GM21723 (cell line): Measurements from ENCODE around the gene CDK5RAP2.
A peak's percentile ranks its signal among the peaks of the same experiment; 100 is the strongest.
"Not testable (repeated sequence)": the region's sequence is repeated elsewhere in the genome, so short reads cannot be mapped to it uniquely, and the experiment has no call there.

Experiments
- ATAC-seq: cut with Tn5 transposase; IDR thresholded peaks from one replicate; pipeline ENCODE4 v1.9.1; 2021; ENCODE audit warnings: mild to moderate bottlenecking, moderate library complexity; ENCODE audit not compliant: unreplicated experiment

The CDK5RAP2 gene

DNA sequence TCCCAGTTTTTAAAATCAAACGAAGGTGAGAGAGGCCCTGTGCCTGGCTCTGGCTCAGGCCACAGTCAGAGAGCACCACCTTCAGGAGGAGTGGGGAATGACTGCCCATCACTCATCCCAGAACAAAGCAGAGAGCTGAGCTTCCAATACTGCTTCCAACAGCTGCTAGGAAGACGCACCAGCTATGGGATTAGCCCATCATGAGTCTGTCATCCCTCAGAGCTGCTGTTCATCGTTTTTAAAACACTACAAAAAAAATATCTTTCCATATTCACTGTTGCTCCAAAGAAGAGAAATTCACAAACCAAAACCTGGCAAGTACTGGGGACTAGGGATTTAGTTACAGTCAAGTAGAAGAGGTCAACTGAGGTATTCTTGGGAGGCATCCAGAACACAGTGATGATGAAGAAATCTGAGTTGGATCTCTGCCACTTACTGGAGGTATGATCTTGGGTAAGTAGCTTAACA lies 102.4 kb downstream of the CDK5RAP2 start:
- peak; percentile 58 for ATAC-seq

DNA sequence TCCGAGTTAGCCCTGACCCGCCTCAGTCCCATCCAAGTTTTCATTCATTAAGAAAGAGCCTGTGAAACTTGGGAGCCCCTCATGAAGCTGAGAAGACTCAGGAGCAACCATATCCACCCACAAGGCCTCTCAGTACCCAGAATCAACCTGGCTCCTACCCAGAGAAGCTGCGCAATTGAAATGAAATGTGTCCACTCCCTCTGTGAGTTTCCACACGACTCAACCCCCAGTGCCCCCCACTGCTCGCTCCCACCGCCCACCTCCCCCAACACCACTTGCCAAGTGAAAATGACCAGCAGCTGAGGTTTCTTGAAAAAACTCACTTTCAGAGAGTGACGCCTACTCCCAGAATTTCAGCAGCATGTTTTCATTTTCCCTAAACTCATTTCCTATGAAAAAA lies 104.6 kb downstream of the CDK5RAP2 start:
- ATAC-seq: no peak

GRCh38 chr9:120474591-120475243 lies 105.2 kb downstream of the CDK5RAP2 start:
- ATAC-seq: no peak

DNA sequence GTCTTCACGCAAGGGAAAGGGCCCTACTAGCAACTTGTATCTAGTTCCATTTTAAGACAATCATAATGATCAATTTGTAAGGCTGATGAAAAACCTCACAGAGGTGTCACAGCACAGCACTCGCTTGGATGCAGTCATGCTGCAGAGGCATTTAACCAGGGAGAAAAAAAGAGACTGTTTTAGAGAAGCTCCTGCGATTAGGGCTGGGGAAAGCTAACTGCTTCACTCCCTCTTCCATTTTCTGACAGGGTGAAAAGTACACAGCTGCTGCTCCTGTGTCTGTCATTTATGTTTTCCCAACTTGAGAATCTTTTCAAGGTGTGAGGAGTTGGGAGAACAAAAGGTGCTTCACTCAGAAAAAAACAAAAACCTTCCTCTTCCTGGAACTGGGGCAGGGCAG lies 106.4 kb downstream of the CDK5RAP2 start:
- ATAC-seq: no peak

- ATAC-seq: no peak
Observed at GRCh38 chr9:120465685-120466407, 114.1 kb downstream of the CDK5RAP2 start.

- ATAC-seq: no peak
Observed at GRCh38 chr9:120464887-120465421, 115.0 kb downstream of the CDK5RAP2 start.

GRCh38 chr9:120464176-120464886 lies 115.6 kb downstream of the CDK5RAP2 start:
- no peak for ATAC-seq

DNA sequence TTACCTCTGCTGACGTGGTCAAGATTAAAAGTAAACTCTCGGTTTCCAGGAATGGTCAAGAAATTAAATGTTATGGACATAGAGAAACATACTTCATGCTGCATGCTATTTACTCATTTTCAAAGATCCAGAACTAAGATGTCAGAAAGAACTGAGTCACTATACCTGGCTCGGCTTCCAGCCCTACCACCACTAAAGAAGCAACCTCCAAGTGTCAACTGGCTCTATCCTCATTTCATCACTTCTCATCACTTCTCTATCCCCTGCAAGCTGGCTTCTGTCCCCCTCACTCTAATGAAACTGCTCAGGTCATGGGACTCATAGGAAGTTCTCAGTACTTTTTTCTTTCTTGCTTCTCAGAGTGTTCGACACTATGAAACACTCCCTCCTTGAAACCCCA lies 116.2 kb downstream of the CDK5RAP2 start:
- no peak for ATAC-seq

GRCh38 chr9:120461677-120462076 lies 118.3 kb downstream of the CDK5RAP2 start:
- not testable (repeated sequence) for ATAC-seq

DNA sequence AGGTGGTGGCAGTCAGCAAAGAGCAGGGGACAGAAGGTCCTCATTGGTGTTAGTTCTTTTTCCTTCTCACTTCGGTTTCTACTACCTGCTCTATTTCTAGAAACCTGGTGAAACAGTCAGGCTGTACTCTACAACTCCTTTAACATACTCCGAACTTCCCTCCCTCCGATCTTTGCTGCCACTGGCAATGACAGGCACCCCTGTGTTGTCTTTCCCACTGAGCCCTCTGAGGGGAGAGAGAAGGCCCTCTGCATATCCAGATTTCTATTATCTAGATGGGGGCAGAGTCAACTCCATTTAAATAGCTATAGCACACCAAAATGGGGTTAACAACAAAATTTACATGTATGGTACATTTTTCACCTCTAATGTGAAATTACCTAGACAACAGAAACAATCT lies 123.7 kb downstream of the CDK5RAP2 start:
- ATAC-seq: no peak

DNA sequence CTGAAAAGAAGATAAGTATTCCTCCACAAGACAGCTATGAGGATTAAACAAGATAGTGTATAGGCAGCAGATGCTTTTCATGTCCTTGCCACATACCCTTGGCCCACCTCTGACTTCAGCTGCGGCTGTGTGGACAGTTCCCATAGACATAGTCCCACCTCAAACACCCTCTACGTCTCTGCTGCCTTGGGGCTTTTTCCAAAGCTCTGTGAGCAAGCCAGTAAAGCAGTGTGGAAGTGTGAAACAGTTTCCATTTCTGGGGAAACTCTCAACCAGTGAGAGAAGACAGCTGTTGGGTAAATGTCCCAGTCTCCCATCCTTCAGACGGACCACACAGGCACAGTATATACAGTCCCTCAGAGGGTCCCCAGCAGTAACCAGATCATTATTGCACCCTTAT lies 125.5 kb downstream of the CDK5RAP2 start:
- ATAC-seq: no peak

GRCh38 chr9:120453792-120454191 lies 126.2 kb downstream of the CDK5RAP2 start:
- no peak for ATAC-seq

- ATAC-seq: no peak
Observed at GRCh38 chr9:120452631-120453030, 127.3 kb downstream of the CDK5RAP2 start.

GRCh38 chr9:120450916-120451315 lies 129.1 kb downstream of the CDK5RAP2 start:
- ATAC-seq: no peak

GRCh38 chr9:120449566-120449965 lies 130.4 kb downstream of the CDK5RAP2 start:
- no peak for ATAC-seq

DNA sequence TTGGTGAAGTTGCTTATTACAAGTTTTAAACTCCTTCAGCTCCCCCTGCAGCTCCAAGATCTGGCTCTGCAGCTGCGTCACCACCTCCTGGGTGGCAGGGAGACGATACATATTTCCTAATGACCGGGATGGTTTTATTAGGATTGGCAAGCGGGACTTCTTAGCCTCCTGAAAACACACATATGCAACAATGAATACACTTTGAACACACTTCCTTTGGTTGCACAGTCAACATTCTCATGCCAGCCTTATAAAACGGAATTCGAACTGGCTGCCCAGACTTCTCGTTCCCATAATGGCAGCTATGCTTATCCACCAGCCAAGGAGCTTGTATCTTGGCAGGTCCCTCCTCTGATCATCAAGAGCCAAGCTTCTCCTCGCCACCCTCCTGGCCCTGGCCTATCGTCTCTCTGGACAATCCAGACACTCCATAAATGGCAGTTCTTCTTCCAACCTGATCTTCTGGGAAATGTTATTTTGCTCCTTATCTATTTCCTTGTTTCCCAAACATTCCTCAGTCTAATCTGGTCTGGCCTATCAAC lies 131.9 kb downstream of the CDK5RAP2 start:
- no peak for ATAC-seq

GRCh38 chr9:120446671-120447070 lies 133.3 kb downstream of the CDK5RAP2 start:
- ATAC-seq: no peak

DNA sequence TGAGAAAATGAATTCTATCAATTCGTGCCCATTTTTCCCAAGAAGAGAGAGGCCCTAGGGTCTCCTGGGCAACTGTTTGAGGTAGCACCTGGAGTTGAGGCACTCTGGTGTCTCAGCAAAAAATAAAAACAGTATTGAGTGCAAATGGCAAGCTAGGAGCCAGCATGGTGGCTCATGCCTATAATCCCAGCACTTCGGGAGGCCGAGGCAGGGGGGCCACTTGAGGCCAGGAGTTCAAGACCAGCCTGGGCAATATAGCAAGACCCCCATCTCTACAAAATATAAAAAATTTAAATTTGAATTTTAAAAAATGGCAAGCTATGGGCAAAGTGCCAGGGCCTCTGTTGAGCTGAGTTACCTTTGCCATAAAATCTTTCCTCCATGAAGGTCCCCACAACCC lies 136.0 kb downstream of the CDK5RAP2 start:
- ATAC-seq: no peak

DNA sequence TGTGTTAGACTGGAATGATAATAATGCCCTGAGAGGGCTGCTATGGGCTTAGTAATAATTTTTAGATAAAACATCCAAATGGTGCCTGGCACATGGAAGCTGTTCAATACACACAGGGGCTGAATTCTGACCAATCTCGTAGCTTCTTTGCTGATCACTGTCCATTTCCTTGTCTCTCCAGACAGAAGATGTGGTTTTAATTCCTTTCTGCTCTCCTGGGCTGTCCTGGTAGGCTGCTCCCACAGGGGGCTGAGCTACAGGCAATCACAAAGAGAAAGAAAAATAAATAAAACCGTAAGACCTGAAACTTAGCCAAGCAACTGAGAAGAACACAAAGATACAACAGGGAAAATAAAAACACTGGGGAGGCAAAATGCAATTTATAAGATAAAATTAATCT lies 136.5 kb downstream of the CDK5RAP2 start:
- ATAC-seq: no peak

- ATAC-seq: no peak
Observed at GRCh38 chr9:120442308-120442995, 137.5 kb downstream of the CDK5RAP2 start.
